HCT116 (cell line): ENCODE results near the gene CCN5. TPM values are rescaled to one million over a fixed set of nuclear protein-coding genes. Genes with fewer than 3 reads are reported as not detected.

Source experiments
- ATAC-seq: fragments of 200-7000 bp; cut with Tn5 transposase; 2 replicates; pipeline ENCODE4 v1.9.1; 2020; ENCODE audit warnings: mild to moderate bottlenecking, moderate library complexity
- BruUV-seq: library from RNA; stranded (reverse); fragments of 400-500 nt; replicated peaks from 2 replicates; lab custom pipeline; 2021; lab: Mats Ljungman, UMichigan
- CTCF ChIA-PET: fragments of 300-600 bp; sonication (Branson Sonifier 250); formaldehyde crosslinking; loops from one replicate; lab custom pipeline; 2021; ENCODE audit warnings: antibody characterized with exemption; lab: Charles Lee
- POLR2A ChIA-PET: fragments of 300-600, 350-600 bp; sonication (Branson Sonifier 250); formaldehyde crosslinking; loops from one replicate; lab custom pipeline; 2021; ENCODE audit warnings: antibody characterized with exemption; lab: Charles Lee
- RAD21 ChIA-PET, 2 experiments: fragments of 300-600 bp; sonication (Branson Sonifier 250); formaldehyde crosslinking; loops; one replicate each; lab custom pipeline; 2023; ENCODE audit warnings: low total read pairs in 2 of 2; ENCODE audit not compliant: uncharacterized antibody in 2 of 2, unreplicated experiment in 2 of 2, low non-redundant PET in 1 of 2; lab: Charles Lee
- DNase-seq: peaks from one replicate; pipeline ENCODE4 v3.0.0-alpha.2; 2010; ENCODE audit warnings: low read depth, low spot score
- H2AFZ ChIP-seq: fragments of 200-600 bp; shearing (Covaris generic), sonication (generic); 2 replicates; pipeline ENCODE4 v1.6.1; 2017; ENCODE audit warnings: low read depth, mixed run types, mixed read lengths, antibody characterized with exemption, low read length; ENCODE audit not compliant: poor library complexity, severe bottlenecking
- H3K27ac ChIP-seq: 2 replicates; pipeline ENCODE4 v1.5.1; 2012; ENCODE audit warnings: low read depth, low read length
- H3K27me3 ChIP-seq: fragments of 200-600 bp; sonication (generic); 2 replicates; pipeline ENCODE4 v1.6.1; 2016; ENCODE audit warnings: mixed run types, low read length, mixed read lengths; ENCODE audit not compliant: insufficient read depth
- H3K36me3 ChIP-seq, 2 experiments: fragments of 200-500 bp in 1 of 2; fragments of 200-600 bp in 1 of 2; sonication (Bioruptor generic) in 1 of 2; sonication (generic) in 1 of 2; 2 replicates each; pipeline versions ENCODE4 v1.5.1 to v1.6.1; 2014 to 2016; ENCODE audit warnings: low read length in 2 of 2, inconsistent platforms in 1 of 2, mixed read lengths in 1 of 2, mixed run types in 1 of 2; ENCODE audit not compliant: insufficient read depth in 2 of 2, control insufficient read depth in 1 of 2
- H3K4me1 ChIP-seq, 2 experiments: fragments of 200-600 bp in 1 of 2; sonication (generic) in 1 of 2; 2 replicates each; pipeline versions ENCODE4 v1.5.1 to v1.6.1; 2012 to 2017; ENCODE audit warnings: low read length in 2 of 2, inconsistent platforms in 1 of 2, mild to moderate bottlenecking in 1 of 2, mixed read lengths in 1 of 2, mixed run types in 1 of 2, moderate library complexity in 1 of 2; ENCODE audit not compliant: insufficient read depth in 2 of 2, control insufficient read depth in 1 of 2
- H3K4me2 ChIP-seq: fragments of 200-600 bp; sonication (generic); 2 replicates; pipeline ENCODE4 v1.6.1; 2017; ENCODE audit warnings: mixed run types, low read length, mixed read lengths
- H3K4me3 ChIP-seq, 2 experiments: fragments of 200-600 bp in 1 of 2; sonication (generic) in 1 of 2; replicated peaks in 1 of 2; 2 replicates each; pipeline ENCODE4 v1.5.1; 2011 to 2016; ENCODE audit warnings: low read length in 2 of 2, control low read depth in 1 of 2, low read depth in 1 of 2, mild to moderate bottlenecking in 1 of 2, mixed read lengths in 1 of 2, mixed run types in 1 of 2
- H3K79me2 ChIP-seq: fragments of 200-600 bp; sonication (generic); 2 replicates; pipeline ENCODE4 v1.6.1; 2017; ENCODE audit warnings: mild to moderate bottlenecking, mixed run types, low read length, moderate library complexity, mixed read lengths; ENCODE audit not compliant: insufficient read depth
- H3K9ac ChIP-seq: fragments of 200-600 bp; sonication (generic); 2 replicates; pipeline ENCODE4 v1.6.1; 2016; ENCODE audit warnings: low read length, mixed read lengths
- H3K9me2 ChIP-seq: fragments of 200-600 bp; sonication (generic), shearing (Covaris generic); 2 replicates; pipeline ENCODE4 v1.6.1; 2017; ENCODE audit warnings: mixed run types, mild to moderate bottlenecking, moderate library complexity; ENCODE audit not compliant: insufficient read depth
- H3K9me3 ChIP-seq, 2 experiments: fragments of 200-500 bp in 1 of 2; fragments of 200-600 bp in 1 of 2; sonication (Bioruptor generic) in 1 of 2; sonication (generic) in 1 of 2; 2 replicates each; pipeline ENCODE4 v1.6.1; 2014 to 2017; ENCODE audit warnings: low read length in 2 of 2, mixed read lengths in 2 of 2, inconsistent platforms in 1 of 2, low read depth in 1 of 2, mild to moderate bottlenecking in 1 of 2, mixed run types in 1 of 2, moderate library complexity in 1 of 2; ENCODE audit not compliant: control insufficient read depth in 1 of 2, insufficient read depth in 1 of 2
- H4K20me1 ChIP-seq: fragments of 200-600 bp; sonication (generic), shearing (Covaris generic); 2 replicates; pipeline ENCODE4 v1.6.1; 2017; ENCODE audit warnings: mixed run types, mild to moderate bottlenecking, moderate library complexity; ENCODE audit not compliant: insufficient read depth
- ATF3 ChIP-seq: IDR thresholded peaks from 2 replicates; pipeline ENCODE4 v1.6.1; 2012
- CBX3 ChIP-seq: IDR thresholded peaks from 2 replicates; pipeline ENCODE4 v1.6.1; 2012; ENCODE audit warnings: low read depth
- CEBPB ChIP-seq: IDR thresholded peaks from 2 replicates; pipeline ENCODE4 v1.6.1; 2012; ENCODE audit warnings: low read depth
- CTCF ChIP-seq, 3 experiments: fragments of 200-600 bp in 1 of 3; sonication (generic) in 1 of 3; IDR thresholded peaks in 2 of 3; conservative IDR thresholded peaks in 1 of 3; 2 replicates each; pipeline ENCODE4 v1.5.1; 2012 to 2017; ENCODE audit warnings: low read depth in 2 of 3, low read length in 2 of 3, antibody characterized with exemption in 1 of 3, borderline replicate concordance in 1 of 3, control low read depth in 1 of 3, mild to moderate bottlenecking in 1 of 3, mixed read lengths in 1 of 3, mixed run types in 1 of 3, moderate library complexity in 1 of 3; ENCODE audit not compliant: insufficient read depth in 1 of 3
- EGR1 ChIP-seq: IDR thresholded peaks from 2 replicates; pipeline ENCODE4 v1.6.1; 2012; ENCODE audit warnings: low read depth
- EZH2 ChIP-seq: fragments of 200-600 bp; sonication (generic); IDR thresholded peaks from 2 replicates; pipeline ENCODE4 v1.6.1; 2017; ENCODE audit warnings: antibody characterized with exemption, mixed run types
- EZH2phosphoT487 ChIP-seq: fragments of 200-600 bp; IDR thresholded peaks from 2 replicates; pipeline ENCODE4 v1.6.1; 2018; ENCODE audit warnings: antibody characterized with exemption, borderline replicate concordance
- FOSL1 ChIP-seq: IDR thresholded peaks from 2 replicates; pipeline ENCODE4 v1.6.1; 2012; ENCODE audit warnings: low read depth
- MAX ChIP-seq: IDR thresholded peaks from 2 replicates; pipeline ENCODE4 v1.6.1; 2012
- POLR2A ChIP-seq: IDR thresholded peaks from 2 replicates; pipeline ENCODE4 v1.7.0; 2011; ENCODE audit warnings: borderline replicate concordance; ENCODE audit not compliant: insufficient read depth, insufficient read length; ENCODE audit errors: extremely low read depth
- RAD21 ChIP-seq: IDR thresholded peaks from 2 replicates; pipeline ENCODE4 v1.6.1; 2012; ENCODE audit warnings: low read depth, mild to moderate bottlenecking
- REST ChIP-seq: IDR thresholded peaks from 2 replicates; pipeline ENCODE4 v1.6.1; 2012; ENCODE audit warnings: low read depth
- SIN3A ChIP-seq: IDR thresholded peaks from 2 replicates; pipeline ENCODE4 v1.6.1; 2012; ENCODE audit warnings: low read depth
- SP1 ChIP-seq: IDR thresholded peaks from 2 replicates; pipeline ENCODE4 v1.6.1; 2012; ENCODE audit warnings: low read depth
- YY1 ChIP-seq: IDR thresholded peaks from 2 replicates; pipeline ENCODE4 v1.6.1; 2011; ENCODE audit warnings: low read length, low read depth, moderate library complexity, mild to moderate bottlenecking; ENCODE audit not compliant: insufficient replicate concordance; ENCODE audit errors: extremely low read depth
- ZBTB33 ChIP-seq: IDR thresholded peaks from 2 replicates; pipeline ENCODE4 v1.6.1; 2011; ENCODE audit warnings: mild to moderate bottlenecking, low read length, moderate library complexity; ENCODE audit not compliant: insufficient replicate concordance; ENCODE audit errors: extremely low read depth
- ZFX ChIP-seq: fragments of 450-650 bp; IDR thresholded peaks from 2 replicates; pipeline ENCODE4 v1.6.1; 2017
- ZNF274 ChIP-seq: fragments of 200-500 bp; sonication (Bioruptor generic); IDR thresholded peaks from 2 replicates; pipeline ENCODE4 v1.6.1; 2014; ENCODE audit warnings: mild to moderate bottlenecking, low read depth, low read length, inconsistent platforms
- intact Hi-C: fragments of 100-400 bp; cut with micrococcal nuclease; formaldehyde crosslinking; loops from 2 replicates; pipeline ENCODE4 v1.10.0; 2022
- total RNA-seq: library from RNA; stranded (reverse); gene quantifications from one replicate; pipeline ENCODE4 v1.2.1, GENCODE V29; 2021; ENCODE audit not compliant: unreplicated experiment

Gene CCN5
- total RNA-seq, 1 experiment from 2014 or later = 0.20 TPM

- H3K27ac ChIP-seq = no peak overlapping the region
- H3K27me3 ChIP-seq = no peaks in the 10 kb centered on the region
- H3K4me3 ChIP-seq = no peak overlapping the region
- no peaks in the 10 kb centered on the region for H4K20me1 ChIP-seq
- no TSS peak for BruUV-seq
- H3K36me3 ChIP-seq = no peaks in the 10 kb centered on the region
- no peak overlapping the region for H3K4me2 ChIP-seq
- H3K9me2 ChIP-seq = no peaks in the 10 kb centered on the region
- ChIA-PET RAD21 (no interaction called here), CTCF (no interaction called here), POLR2A (no interaction called here)
- peaks cover 11 to 19% of the 10 kb centered on the region in 2 experiments; a peak in 3 of 4 replicates for H3K4me1 ChIP-seq
- no peak overlapping the region for H2AFZ ChIP-seq
- intact Hi-C loops = no loop called here
- ATAC-seq = no peak
- TF ChIP-seq POLR2A (no peak), REST (no peak), ZNF274 (no peak), EZH2phosphoT487 (no peak), SIN3A (no peak), ZFX (no peak), RAD21 (no peak), ZBTB33 (no peak), FOSL1 (no peak), CBX3 (no peak), YY1 (no peak), EZH2 (no peak), CTCF (IDR thresholded peaks at IDR 0.05 in 2 of 3, conservative IDR thresholded peaks at IDR 0.05 in 1 of 3; ENCODE audit: borderline replicate concordance in 1 of 3, insufficient read depth in 1 of 3, low read depth in 2 of 3, low read length in 2 of 3) (no peak), SP1 (no peak), MAX (no peak), EGR1 (no peak), CEBPB (no peak), ATF3 (no peak)
- H3K9ac ChIP-seq = no peak overlapping the region
- no peaks in the 10 kb centered on the region for H3K79me2 ChIP-seq
- no peak for DNase-seq
- no peaks in the 10 kb centered on the region for H3K9me3 ChIP-seq
Observed at GRCh38 chr20:44743080-44743701, 28.0 kb downstream of the CCN5 start.
